SH-SY5Y (cell line): ENCODE data around the gene MARCHF3.

Source experiments
- GATA2 ChIP-seq: IDR thresholded peaks from 2 replicates; pipeline ENCODE4 v1.6.1; 2011; ENCODE audit warnings: mild to moderate bottlenecking, low read depth, low read length
- GATA3 ChIP-seq: IDR thresholded peaks from 2 replicates; pipeline ENCODE4 v1.6.1; 2011; ENCODE audit warnings: low read depth, mild to moderate bottlenecking, low read length, moderate library complexity

DNA sequence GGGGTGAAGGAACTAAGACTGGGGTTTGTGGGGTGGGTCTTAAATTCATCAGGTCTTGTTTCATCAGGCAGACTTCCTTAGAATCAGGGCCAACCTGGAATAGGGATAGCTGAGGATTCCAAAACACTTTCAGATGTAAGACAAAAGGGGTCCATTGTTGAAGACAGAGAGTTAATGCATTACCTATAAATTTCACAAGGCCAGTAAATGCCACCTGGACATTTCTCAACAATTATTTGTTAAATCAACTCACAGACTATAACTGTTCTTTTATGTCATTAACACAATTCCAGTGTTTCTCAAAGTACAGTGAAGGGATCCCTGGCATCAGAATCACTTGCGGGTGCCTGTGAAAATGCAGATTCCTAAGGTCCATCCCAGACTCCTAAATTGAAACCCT, 2.8 kb downstream of the MARCHF3 start:
- TF ChIP-seq GATA2, result no peak
- no peak for TF ChIP-seq GATA3
